ENCODE data around the gene PIK3R3.

PIK3R3 gene

DNA sequence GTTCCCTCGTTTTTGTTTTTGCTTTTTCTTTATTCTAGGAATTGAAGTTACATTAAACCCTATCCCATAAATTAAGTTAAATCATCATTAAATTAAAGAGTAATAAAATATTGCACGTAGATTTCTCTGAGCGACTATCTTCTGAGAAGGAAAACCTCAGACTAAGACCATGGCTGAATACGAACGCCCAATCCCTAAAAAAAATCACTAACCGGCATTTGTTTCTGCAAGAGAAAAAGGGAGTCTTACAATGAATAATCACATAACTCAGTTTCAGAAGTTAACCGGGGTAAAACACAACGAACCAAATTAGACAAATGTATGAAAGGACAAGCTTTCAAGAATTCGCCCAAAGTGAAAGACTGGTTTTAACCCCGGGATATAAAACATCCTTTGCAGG, 1.3 kb downstream of the PIK3R3 start:
- Histone ChIP-seq H3K4me1 (ENCODE audit: control insufficient read depth in 1 of 2, insufficient read depth in 1 of 2, low read depth in 1 of 2, low read length in 1 of 2) (peaks cover 22% of the 10 kb centered on the region in 2 experiments), H3K4me3 (ENCODE audit: low read depth in 1 of 2, low read length in 1 of 2) (no peak overlapping the region), H3K36me3 (no peaks in the 10 kb centered on the region), H3K27ac (no peak overlapping the region), H3K9me3 (no peaks in the 10 kb centered on the region), H3K27me3 (peaks cover 77% of the 10 kb centered on the region)
- TF ChIP-seq CTCF (IDR thresholded peaks at IDR 0.05), result no peak

GRCh38 chr1:46130606-46131005, 1.8 kb downstream of the PIK3R3 start:
- Histone ChIP-seq H3K36me3 (no peaks in the 10 kb centered on the region), H3K4me1 (ENCODE audit: control insufficient read depth in 1 of 2, insufficient read depth in 1 of 2, low read depth in 1 of 2, low read length in 1 of 2) (peaks cover 22% of the 10 kb centered on the region in 2 experiments), H3K9me3 (no peaks in the 10 kb centered on the region), H3K27ac (no peak overlapping the region), H3K4me3 (ENCODE audit: low read depth in 1 of 2, low read length in 1 of 2) (no peak overlapping the region), H3K27me3 (peaks cover 76% of the 10 kb centered on the region)
- TF ChIP-seq CTCF (IDR thresholded peaks at IDR 0.05), result no peak

GRCh38 chr1:46130121-46130520, 2.3 kb downstream of the PIK3R3 start:
- Histone ChIP-seq H3K27me3 (peaks cover 71% of the 10 kb centered on the region), H3K9me3 (no peaks in the 10 kb centered on the region), H3K4me1 (ENCODE audit: control insufficient read depth in 1 of 2, insufficient read depth in 1 of 2, low read depth in 1 of 2, low read length in 1 of 2) (peaks cover 22% of the 10 kb centered on the region in 2 experiments), H3K36me3 (no peaks in the 10 kb centered on the region), H3K4me3 (ENCODE audit: low read depth in 1 of 2, low read length in 1 of 2) (no peak overlapping the region), H3K27ac (no peak overlapping the region)
- TF ChIP-seq CTCF (IDR thresholded peaks at IDR 0.05), result no peak

- no peaks in the 10 kb centered on the region for H3K36me3 ChIP-seq
- peaks cover 54% of the 10 kb centered on the region for H3K27me3 ChIP-seq
- H3K9me3 ChIP-seq, result no peaks in the 10 kb centered on the region
- H3K4me3 ChIP-seq (ENCODE audit: low read depth in 1 of 2, low read length in 1 of 2), result no peak overlapping the region
- no peak for TF ChIP-seq CTCF (IDR thresholded peaks at IDR 0.05)
- peaks cover 19 to 20% of the 10 kb centered on the region in 2 experiments for H3K4me1 ChIP-seq (ENCODE audit: control insufficient read depth in 1 of 2, insufficient read depth in 1 of 2, low read depth in 1 of 2, low read length in 1 of 2)
- no peak overlapping the region for H3K27ac ChIP-seq
Observed at GRCh38 chr1:46128344-46128743, 4.1 kb downstream of the PIK3R3 start.

- H3K27ac ChIP-seq, result no peak overlapping the region
Observed at GRCh38 chr1:46118856-46119255, 13.6 kb downstream of the PIK3R3 start.

More at GRCh38 chr1:46118856-46119255, 13.6 kb downstream of the PIK3R3 start:
- Histone ChIP-seq H3K27me3 (no peaks in the 10 kb centered on the region), H3K4me3 (ENCODE audit: low read depth in 1 of 2, low read length in 1 of 2) (no peak overlapping the region), H3K9me3 (no peaks in the 10 kb centered on the region), H3K4me1 (ENCODE audit: control insufficient read depth in 1 of 2, insufficient read depth in 1 of 2, low read depth in 1 of 2, low read length in 1 of 2) (no peaks in the 10 kb centered on the region), H3K36me3 (no peaks in the 10 kb centered on the region)
- no peak for TF ChIP-seq CTCF (IDR thresholded peaks at IDR 0.05)

All from neutrophil (primary cell).